A673 (cell line): ENCODE measurements around the gene MRM2.

ENCODE experiments used
- EZH2 ChIP-seq: fragments of 200-600 bp; sonication (generic); IDR thresholded peaks from 2 replicates; pipeline ENCODE4 v1.6.1; 2017; ENCODE audit warnings: borderline replicate concordance, low read depth, mild to moderate bottlenecking, mixed read lengths, antibody characterized with exemption, low read length; ENCODE audit not compliant: poor library complexity, severe bottlenecking
- TF ChIP-seq, protein P1 (sequence below): fragments of 300-800, 200-600 bp; sonication (generic); conservative IDR thresholded peaks from 2 replicates; pipeline ENCODE4 v1.5.1; 2017; ENCODE audit warnings: low read depth, mild to moderate bottlenecking, antibody characterized with exemption, low read length, moderate library complexity, mixed read lengths

DNA sequence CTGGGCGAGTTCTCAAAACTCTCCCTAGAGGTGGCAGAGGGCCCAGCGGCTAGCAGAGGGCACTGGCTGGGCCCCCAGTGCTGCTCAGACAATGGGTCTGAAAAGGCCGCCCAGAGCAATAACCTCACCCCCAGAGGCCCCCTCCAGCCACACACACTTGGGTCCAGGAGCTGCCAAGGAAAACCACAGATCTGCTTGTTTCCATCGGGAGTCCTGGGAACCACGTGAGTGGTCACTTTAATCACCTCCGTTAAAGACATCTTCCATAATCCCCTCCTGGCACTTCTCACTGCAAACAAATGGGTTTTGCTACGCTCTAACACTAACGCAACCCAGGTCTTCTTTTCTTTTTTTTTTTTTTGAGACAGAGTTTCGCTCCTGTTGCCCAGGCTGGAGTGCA is 30.0 kb upstream of the MRM2 start:
- TF ChIP-seq, protein P1, sequence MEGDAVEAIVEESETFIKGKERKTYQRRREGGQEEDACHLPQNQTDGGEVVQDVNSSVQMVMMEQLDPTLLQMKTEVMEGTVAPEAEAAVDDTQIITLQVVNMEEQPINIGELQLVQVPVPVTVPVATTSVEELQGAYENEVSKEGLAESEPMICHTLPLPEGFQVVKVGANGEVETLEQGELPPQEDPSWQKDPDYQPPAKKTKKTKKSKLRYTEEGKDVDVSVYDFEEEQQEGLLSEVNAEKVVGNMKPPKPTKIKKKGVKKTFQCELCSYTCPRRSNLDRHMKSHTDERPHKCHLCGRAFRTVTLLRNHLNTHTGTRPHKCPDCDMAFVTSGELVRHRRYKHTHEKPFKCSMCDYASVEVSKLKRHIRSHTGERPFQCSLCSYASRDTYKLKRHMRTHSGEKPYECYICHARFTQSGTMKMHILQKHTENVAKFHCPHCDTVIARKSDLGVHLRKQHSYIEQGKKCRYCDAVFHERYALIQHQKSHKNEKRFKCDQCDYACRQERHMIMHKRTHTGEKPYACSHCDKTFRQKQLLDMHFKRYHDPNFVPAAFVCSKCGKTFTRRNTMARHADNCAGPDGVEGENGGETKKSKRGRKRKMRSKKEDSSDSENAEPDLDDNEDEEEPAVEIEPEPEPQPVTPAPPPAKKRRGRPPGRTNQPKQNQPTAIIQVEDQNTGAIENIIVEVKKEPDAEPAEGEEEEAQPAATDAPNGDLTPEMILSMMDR, result no peak
- no peak for TF ChIP-seq EZH2
